Epithelial cell of esophagus (primary cell): ENCODE data around the gene NTRK2.

Source experiments
- DNase-seq: peaks from one replicate; pipeline ENCODE4 v3.0.0; 2010; ENCODE audit warnings: low read depth
- H3K4me3 ChIP-seq: 2 replicates; pipeline ENCODE4 v1.5.1; 2011; ENCODE audit warnings: mild to moderate bottlenecking, low read length, control low read depth
- CTCF ChIP-seq: IDR thresholded peaks from 2 replicates; pipeline ENCODE4 v1.5.1; 2011; ENCODE audit warnings: low read depth, mild to moderate bottlenecking, low read length, control low read depth, inconsistent platforms; ENCODE audit not compliant: insufficient read depth; ENCODE audit errors: missing control alignments

The NTRK2 gene

DNA sequence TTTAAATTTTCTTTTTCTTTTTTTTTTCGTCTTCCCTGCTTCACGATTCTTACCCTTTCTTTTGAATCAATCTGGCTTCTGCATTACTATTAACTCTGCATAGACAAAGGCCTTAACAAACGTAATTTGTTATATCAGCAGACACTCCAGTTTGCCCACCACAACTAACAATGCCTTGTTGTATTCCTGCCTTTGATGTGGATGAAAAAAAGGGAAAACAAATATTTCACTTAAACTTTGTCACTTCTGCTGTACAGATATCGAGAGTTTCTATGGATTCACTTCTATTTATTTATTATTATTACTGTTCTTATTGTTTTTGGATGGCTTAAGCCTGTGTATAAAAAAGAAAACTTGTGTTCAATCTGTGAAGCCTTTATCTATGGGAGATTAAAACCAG is 352.2 kb downstream of the NTRK2 start:
- H3K4me3 ChIP-seq, result no peak overlapping the region
- no peak for DNase-seq

GRCh38 chr9:85024374-85024773 is 354.8 kb downstream of the NTRK2 start:
- no peak for TF ChIP-seq CTCF
- DNase-seq, result no peak
- H3K4me3 ChIP-seq, result no peak overlapping the region

More for the DNA sequence above, 352.2 kb downstream of the NTRK2 start:
- no peak for TF ChIP-seq CTCF

DNA sequence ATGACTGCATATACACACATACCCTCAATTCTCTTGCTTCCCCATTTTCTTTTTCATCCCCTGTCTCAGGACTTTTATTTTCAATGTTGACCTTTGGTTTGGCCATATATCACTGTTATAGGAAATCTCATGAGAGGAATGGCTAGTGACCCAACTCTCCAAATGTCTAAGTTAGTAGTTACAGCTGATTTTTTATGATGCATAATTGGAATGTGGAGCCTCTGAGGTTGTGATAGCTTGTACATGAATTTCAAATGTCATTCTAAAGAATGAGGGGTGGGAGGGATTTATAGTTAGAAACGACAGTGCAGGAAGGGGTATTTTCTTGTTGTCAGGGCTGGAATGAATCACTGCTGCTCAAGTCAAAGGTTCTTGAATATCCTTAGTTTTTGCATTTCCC is 356.1 kb downstream of the NTRK2 start:
- DNase-seq, result no peak
- no peak for TF ChIP-seq CTCF
- H3K4me3 ChIP-seq, result no peak overlapping the region

GRCh38 chr9:85027870-85028269 is 358.3 kb downstream of the NTRK2 start:
- H3K4me3 ChIP-seq, result no peak overlapping the region
- no peak for DNase-seq
- no peak for TF ChIP-seq CTCF

- H3K4me3 ChIP-seq, result no peak overlapping the region
- no peak for DNase-seq
- no peak for TF ChIP-seq CTCF
Observed at GRCh38 chr9:85030316-85030715, 360.8 kb downstream of the NTRK2 start.

DNA sequence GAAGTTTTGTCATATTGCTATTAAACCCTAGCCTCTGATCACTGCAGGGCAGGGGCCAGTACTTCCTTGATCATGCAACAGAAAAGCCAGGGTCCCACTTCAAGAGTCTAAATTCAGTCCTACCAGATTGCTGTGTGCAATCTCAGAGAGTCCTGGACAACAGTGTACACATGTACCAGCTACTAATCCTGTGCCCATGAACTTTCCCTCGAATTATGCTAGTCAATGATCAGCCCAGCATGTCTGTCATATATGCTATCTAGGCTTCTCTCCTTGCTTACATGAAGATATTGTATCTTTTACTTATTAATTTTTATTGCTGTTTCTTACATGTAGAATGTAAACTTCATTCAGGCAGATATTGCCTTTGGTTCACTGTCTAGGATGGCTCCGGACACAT is 367.0 kb downstream of the NTRK2 start:
- DNase-seq, result no peak
- TF ChIP-seq CTCF, result no peak
- H3K4me3 ChIP-seq, result no peak overlapping the region

- DNase-seq, result no peak
- H3K4me3 ChIP-seq, result no peak overlapping the region
- TF ChIP-seq CTCF, result no peak
Observed at GRCh38 chr9:85038061-85038460, 368.5 kb downstream of the NTRK2 start.
